Activated naive CD8-positive, alpha-beta T cell treated with anti-CD3 and anti-CD28 coated beads, Interleukin-2, amount 50 U/mL, for 16 hours (primary cell): ENCODE measurements around the gene KRTAP10-7.
"Not testable (repeated sequence)": the region's sequence is repeated elsewhere in the genome, so short reads cannot be mapped to it uniquely, and the experiment has no call there.

Experiments
- DNase-seq: peaks from one replicate; pipeline ENCODE4 v3.0.0-alpha.2; 2020; ENCODE audit warnings: low read depth, low spot score

Gene KRTAP10-7

DNA sequence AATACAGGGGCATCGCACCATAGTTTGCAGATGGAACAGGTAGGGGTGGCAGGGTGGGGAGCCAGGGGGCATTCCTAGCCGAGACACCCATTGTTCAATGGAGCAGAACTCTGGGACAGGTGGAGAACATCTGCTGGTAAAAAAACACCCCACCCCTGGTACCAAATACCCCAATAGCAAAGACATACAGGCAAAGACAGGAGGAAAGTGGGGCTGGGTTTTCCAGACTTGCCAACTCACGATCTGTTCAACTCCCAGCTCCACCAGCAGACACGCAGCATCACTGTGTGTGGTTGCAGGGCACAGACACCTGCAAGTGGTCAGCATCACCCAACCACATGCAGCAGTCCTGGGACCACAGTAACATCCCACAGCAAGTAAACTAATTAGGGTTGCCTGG lies 11.2 kb downstream of the KRTAP10-7 start:
- no peak for DNase-seq

DNA sequence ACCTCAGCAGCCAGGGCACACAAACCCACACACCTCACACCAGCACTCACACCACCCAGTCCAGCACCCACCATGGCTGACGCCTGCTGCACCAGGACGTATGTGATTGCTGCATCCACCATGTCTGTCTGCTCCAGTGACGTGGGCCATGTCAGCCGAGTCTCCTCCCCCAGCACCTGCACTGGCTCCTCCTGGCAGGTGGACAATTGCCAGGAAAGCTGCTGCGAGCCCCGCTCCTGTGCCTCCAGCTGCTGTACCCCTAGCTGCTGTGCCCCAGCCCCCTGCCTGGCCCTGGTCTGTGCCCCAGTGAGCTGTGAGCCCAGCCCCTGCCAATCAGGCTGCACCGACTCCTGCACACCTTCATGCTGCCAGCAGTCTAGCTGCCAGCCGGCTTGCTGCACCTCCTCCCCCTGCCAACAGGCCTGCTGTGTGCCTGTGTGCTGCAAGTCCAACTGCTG lies 11.7 kb downstream of the KRTAP10-7 start, which contains the start of gene KRTAP10-8:
Gene KRTAP10-8, plus strand, starts transcription at position 51 of the 458 bp plus-strand sequence. Its CDS starts 22 bp downstream, at position 73.
- DNase-seq: no peak

DNA sequence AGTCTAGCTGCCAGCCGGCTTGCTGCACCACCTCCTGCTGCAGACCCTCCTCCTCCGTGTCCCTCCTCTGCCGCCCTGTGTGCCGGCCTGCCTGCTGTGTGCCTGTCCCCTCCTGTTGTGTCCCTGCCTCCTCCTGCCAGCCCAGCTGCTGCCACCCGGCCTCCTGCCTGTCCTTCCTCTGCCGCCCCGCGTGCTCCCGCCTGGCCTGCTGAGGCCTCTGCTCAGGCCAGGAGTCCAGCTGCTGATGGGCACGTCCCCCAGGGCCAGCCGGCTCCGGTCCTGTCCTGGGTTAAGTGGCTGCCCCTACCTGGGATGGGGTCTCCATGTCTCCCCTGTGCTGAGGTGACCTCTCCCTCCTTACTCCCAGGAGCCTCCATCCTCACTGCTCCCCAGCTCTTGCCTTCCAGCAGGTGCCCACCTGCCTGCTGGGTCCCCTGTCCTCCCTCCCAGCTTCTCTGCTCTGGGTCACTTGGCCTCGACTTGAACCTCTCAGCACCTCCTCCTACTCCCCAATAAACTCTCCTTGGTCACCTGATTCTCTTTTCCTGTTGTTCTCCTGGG lies 12.4 kb downstream of the KRTAP10-7 start:
- no peak for DNase-seq

DNA sequence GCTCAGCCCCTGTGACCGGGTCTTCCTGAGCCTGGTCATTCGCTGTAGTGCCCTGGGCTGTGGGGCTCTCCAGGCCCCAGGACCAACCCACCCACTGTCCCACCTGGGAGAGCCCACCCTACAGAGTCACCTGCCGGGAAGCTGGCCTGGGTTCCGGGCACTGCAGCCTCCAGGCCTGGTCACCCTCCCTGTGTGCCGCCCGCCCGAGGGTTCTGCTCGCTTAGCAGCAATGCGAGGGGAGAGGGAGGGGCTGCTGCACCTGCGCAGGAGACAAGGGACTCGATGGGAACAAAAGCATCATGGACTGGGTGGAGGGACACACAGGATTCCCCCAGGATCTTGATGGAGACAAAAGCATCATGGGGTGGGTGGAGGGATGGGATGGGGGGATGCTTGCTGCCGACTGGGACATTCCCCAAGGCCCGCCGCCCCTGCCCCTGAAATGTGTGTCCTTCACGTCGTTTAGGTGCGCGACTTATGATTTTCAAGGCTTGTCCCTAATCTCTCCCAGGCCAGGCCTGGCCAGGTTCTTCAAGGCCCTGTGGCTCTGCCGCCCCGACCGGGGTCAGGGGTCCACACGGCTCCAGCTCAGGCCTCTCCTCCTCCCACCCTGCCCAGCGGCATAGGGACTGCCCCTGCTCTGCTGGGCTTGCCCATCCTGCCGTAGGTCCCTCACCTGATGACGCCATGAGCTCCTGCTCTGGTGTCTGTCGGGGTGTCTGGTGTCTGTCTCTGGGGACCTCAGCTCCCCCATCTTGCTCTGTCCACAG lies 13.2 kb downstream of the KRTAP10-7 start:
- DNase-seq: no peak

DNA sequence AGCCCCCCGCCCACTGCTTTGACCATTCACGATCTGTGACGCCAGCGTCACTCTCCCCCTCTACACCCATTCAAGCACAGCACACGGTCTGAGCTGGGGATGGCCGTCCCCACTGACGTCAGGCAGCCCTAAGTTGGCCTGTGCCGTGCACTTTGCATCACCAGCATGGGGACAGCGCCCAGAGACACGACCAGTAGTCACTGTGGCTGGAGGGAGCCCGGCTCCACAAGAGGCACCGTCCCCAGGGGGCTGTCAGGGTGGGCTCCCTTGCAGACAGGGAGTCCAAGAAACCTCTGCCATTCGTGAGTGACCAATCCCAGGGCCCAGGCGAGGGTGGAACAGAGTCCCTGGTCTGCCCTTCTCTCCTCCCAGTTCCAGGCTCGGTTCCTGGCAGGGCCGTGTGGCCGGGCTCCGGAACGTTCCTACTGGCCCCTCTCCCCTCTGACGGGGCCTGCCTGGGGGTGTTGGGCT lies 13.8 kb downstream of the KRTAP10-7 start:
- no peak for DNase-seq

DNA sequence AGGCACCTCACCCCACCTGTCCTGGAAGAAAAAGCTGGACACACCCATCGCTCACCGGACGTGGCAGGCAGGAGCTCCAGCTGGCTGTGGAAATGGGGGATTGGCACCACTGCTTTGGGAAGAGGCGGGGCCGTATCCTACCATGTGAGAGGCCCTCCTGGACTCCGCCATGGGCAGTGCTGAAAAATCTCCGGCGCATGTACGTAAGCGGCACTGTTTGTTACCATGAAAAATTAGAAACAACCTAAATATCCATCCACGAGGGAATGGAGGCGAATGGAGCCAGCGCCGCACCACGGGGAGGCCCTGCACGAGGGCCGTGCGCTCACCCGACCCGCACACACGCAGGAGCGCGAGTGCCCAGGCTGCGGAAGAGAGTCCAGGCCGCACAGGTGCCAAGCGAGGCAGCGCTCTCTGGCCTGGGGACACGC lies 14.6 kb downstream of the KRTAP10-7 start:
- no peak for DNase-seq

DNA sequence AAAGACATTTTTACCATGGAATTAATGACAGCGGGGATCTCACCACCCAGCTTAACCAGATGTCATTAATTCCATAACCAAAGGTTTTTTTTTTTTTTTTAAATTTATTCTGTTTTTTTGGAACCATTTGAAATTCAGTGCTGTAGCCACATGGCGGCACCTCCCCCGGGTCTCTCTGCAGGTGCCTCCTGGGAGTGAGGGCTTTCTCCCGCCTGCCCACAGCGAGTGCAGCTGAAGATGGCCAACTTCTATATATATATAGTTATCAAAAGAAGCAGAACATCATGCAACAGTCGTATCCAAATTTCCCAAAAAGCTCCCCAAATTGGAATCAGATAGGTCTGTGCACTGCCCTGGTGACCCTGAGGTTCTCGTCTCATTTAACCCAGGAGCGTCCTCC lies 15.1 kb downstream of the KRTAP10-7 start:
- DNase-seq: no peak

DNA sequence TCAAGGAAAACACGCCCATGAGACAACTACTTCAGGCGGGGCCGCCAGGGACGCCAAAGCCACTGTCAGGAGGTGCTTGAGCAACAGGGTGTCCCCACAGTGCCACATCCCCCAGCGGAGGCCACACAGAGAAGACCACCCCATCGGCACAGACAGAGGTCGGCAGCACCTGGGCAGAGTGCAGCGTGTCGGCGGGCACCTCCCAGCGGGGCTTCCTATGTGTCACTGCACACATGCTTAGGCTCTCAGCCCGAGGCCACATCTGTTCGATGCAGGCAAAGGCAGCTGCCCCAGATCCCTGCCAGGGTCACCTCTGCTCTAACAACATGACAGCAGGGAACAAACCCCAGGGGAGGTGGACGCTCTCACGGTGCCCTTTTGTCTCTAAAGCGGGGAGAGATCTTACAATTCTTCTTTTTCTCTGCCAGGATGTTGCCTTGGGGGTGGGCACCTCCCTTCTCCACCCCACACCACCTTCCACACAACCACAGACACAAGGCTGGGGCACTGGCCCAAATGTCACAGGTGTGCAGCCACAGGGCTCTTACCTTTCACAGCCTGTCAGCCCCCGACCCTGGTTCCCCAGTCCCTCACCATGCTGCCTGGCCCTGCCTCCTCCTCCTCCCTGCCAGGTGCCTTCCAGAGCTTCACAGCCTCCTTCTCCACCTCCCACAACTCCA lies 15.7 kb downstream of the KRTAP10-7 start:
- no peak for DNase-seq

DNA sequence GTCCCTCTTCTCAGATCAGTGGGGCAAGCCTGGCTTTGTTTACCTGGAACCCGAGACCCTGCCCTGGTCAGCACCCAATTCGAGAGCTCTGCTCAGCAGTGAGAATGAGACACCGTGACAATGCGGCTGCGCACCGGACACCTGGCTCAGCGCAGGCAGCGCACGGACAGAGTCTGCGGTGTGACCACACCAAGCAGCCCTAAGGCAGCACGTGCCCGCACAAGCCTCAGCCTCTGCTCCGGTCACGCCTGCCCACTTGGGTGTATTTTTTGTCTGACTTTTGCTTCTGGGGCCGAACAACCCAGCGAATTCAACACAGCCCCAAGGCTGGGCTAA lies 16.2 kb downstream of the KRTAP10-7 start:
- DNase-seq: no peak

DNA sequence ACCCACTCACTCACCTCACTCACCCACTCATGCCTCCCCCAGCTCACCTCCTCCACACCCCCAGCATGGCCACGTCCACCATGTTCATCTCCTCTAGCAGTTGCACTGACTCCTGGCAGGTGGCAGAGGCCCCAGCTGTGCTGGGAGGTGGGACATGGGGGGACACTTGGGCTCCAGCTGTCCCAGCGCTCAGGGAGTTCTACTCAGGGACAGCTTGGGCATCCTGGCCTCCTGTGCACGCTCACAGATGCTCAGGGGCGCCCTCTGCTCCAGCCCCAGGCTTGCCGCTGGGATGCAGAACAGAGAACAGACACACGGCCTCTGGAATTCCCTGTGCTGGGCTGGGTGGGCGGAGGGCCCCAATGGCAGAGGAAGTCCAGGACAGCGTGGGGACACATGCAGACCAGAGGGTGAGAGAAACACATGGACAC lies 16.7 kb downstream of the KRTAP10-7 start:
- DNase-seq: no peak

DNA sequence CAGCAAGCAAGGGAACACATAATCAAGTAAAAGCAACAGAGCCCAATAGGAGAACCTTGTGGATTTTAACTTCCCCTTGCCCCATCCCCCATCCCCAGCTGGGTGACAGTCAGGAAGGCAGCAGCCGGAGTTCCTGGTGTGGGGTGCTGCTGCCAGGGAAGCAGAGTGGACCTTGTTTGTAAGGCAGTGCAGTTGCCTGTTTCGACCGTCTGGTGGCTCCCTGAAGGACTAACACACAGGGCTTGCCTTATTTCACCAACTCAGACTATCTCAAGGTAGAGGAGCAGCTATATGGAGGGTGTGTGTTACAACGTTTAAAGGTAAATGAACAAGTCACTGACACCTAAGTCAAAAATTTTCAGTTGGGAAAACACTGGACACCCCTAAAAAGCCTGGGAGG lies 18.1 kb downstream of the KRTAP10-7 start:
- DNase-seq: no peak

DNA sequence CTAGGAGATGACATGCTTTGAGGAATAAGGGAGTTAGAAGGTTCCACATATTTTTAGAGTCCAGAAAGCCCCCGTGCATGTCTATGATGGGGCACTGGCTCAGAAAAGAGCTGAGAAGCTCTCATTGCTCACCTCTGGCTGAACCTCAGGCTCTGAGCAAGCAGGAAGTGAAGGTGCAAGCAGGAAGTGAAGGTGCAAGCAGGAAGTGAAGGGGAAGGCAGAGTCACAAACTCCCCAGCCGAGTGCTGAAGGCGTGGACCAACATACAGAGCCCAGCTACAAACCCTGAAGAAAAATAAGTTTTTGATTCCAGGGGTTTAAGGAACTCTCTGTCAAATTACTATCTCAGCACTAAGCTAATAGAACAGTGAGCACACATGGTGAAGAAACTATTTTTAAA lies 18.5 kb downstream of the KRTAP10-7 start:
- DNase-seq: peak; percentile 21

DNA sequence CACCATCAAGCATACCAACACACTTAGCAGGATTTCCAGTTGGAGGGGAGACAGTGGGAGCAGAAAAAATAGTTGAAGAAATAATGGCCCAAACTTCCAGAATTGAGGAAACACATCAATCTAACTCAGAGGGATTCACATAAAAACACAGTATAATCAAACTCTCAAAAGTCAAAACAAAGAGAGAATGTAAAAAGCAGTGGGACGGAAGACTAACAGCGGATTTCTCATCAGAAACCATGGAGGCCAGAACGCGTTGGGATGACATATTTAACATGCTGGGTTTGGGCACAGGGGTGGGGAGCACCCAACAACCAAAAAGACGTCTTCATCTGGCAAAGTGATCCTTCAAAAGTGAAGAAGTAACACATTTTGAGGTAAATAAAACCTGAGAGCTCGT lies 19.5 kb downstream of the KRTAP10-7 start:
- DNase-seq: no peak

DNA sequence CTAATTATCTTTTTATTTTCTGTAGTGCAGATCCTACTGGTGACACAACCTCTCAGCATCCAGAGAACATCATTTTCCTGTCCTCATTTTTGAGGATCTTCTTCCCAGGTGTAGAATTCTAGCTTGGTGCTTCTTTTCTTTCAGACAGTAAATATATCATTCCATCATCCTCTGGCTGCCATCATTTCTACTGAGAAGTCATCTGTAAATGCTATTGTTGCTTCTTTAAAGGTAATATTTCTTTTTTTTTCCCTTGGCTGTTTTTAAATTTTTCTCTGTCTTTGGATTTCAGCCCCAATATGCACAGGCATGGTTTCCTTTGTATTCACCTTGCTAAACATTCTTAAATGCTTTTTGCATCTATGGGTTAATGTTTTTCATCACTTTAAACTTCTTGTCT lies 23.2 kb downstream of the KRTAP10-7 start:
- no peak for DNase-seq

DNA sequence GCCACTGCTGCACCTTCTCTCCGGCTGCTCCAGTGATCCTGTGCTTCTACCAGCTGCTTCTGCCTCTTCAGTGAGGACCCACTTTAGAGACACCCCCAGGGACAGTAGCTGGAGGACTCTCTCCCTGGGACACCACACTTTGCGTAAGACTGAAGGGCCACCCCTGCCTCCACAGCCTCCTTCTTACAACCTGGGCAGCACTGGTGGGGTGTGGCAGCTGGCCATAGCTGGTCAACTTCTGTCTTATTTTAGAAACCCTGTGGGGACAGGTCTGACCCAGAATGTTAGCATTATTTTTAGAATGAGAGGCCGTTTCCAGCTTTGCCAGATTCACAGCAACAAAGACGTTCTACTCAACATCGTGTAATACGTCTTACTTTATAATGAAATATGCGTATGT lies 25.4 kb downstream of the KRTAP10-7 start:
- DNase-seq: no peak

DNA sequence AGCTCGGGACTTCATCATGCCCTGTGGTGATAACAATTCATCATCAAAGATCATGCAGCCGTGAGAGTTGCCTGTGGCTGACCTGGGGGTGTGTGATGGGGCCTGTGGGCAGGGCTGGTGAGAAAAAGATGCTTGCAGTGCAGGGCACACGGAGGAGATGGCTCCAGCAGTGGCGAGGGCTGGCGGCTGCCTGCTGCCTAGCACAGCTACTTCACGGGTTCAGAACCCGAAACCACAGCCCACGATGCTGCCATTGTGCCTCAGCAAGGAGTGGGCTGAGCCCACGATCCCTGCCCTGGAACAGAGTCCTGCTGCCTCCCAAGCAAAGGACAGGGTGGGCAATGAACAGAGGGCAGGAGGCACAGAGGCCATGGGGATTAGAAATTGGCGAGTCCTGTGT lies 25.9 kb downstream of the KRTAP10-7 start:
- no peak for DNase-seq

DNA sequence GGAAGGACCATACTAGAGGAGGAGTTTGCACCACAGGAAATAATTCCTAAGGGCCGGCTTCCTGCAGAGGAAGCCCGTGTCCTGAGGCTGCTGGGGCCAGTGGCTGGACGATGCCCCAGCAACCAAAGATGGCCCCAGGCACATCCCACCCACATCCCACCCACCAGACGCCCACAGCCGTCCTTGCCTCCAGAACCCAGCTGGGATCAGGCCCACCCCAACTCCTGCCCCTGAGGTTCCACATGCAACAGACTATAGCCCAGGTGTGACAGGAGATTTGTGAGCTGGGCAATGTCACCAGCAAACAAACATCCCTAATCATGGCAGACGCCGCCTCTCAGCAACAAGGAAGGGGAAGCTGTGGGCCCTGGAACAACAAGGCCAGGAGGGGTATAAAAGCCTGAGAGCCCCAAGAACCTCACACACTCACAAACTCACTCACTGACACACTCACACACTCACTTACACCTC lies 26.3 kb downstream of the KRTAP10-7 start, which contains the start of gene KRTAP10-9:
Gene KRTAP10-9, plus strand, starts transcription at position 421 of the 471 bp plus-strand sequence. CDS start 79 bp downstream, outside the sequence.
- no peak for DNase-seq

DNA sequence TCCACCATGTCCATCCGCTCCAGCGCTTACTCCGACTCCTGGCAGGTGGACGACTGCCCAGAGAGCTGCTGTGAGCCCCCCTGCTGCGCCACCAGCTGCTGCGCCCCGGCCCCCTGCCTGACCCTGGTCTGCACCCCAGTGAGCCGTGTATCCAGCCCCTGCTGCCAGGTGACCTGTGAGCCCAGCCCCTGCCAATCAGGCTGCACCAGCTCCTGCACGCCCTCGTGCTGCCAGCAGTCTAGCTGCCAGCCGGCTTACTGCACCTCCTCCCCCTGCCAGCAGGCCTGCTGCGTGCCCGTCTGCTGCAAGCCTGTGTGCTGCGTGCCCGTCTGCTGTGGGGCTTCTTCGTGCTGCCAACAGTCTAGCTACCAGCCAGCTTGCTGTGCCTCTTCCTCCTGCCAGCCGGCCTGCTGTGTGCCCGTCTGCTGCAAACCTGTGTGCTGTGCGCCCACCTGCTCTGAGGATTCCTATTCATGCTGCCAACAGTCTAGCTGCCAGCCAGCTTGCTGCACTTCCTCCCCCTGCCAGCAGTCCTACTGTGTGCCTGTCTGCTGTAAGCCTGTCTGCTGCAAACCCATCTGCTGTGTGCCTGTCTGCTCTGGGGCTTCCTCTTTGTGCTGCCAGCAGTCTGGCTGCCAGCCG lies 26.9 kb downstream of the KRTAP10-7 start:
- DNase-seq: not testable (repeated sequence)

DNA sequence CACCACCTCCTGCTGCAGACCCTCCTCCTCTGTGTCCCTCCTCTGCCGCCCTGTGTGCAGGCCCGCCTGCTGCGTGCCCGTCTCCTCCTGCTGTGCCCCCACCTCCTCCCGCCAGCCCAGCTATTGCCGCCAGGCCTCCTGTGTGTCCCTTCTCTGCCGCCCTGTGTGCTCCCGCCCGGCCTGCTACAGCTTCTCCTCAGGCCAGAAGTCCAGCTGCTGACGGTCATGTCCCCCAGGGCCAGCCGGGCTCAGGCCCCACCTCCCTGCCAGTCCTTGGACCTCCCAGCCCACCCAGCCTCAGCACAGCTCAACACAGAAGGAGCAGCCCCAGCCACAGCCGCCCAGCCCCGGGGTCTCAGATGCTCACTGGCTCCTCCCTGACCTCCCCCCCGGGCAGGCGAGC lies 27.4 kb downstream of the KRTAP10-7 start:
- not testable (repeated sequence) for DNase-seq

DNA sequence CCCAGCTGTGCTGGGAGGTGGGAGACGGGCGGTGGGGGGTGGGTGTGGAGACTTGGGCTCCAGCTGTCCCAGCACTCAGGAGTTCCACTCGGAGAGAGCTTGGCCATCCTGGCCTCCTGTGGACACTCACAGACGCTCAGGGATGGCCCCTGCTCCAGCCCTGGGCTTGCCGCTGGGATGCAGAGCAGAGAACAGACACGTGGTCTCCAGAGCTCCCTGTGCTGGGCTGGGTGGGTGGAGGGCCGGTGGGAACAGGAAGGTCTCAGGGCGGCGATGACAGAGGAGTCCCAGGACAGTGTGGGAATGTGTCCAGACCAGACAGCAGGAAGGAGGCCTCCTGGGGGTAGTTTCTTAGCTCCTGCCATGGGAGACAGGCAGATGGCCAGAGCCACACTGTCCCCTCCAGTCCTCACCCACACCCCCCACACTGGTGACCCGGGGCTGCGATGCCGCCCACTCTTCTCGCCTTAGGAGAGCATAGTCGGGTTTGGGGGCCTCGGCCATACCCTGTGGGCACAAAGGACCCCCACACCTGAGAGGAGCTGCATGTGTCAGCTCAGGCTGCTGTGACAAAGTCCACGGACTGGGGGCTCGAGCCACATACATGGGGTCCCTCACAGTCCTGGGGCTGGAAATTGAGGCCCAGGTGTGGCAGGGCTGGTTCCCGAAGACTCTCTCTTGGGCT lies 28.5 kb downstream of the KRTAP10-7 start:
- DNase-seq: no peak

DNA sequence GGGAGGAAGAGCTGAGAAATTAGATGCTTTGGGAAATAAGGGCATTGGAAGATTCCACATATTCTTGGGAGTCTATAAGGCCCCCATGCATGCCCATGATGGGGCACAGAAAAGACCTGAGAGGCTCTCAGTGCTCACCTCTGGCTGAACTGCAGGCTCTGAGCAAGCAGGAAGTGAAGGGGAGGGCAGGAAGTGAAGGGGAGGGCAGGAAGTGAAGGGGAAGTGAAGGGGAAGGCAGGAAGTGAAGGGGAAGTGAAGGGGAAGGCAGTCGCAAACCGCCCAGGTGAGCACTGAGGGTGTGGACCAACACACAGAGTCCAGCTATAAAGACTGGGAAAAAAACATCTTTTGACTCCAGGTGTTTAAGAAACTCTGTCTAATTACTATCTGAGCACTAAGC lies 30.0 kb downstream of the KRTAP10-7 start:
- no peak for DNase-seq
